Measurements from ENCODE around the gene GSTO2.

The GSTO2 gene

GRCh38 chr10:104337985-104338735 lies 69.2 kb downstream of the GSTO2 start, which contains the start of gene ITPRIP (continued):
- TF ChIP-seq ZNF747 (tag by site-specific recombination; IDR thresholded peaks at IDR 0.05) (no peak), KLF10 (tag by site-specific recombination; IDR thresholded peaks at IDR 0.05) (0 out of 2 replicates have a peak, but pooled peaks have one; percentile 50), ZBTB8A (tag by site-specific recombination; IDR thresholded peaks at IDR 0.05) (peak; percentile 63), ZNF548 (tag by site-specific recombination; IDR thresholded peaks at IDR 0.05) (no peak), MEIS1 (CRISPR knock-in tag; IDR thresholded peaks at IDR 0.05; ENCODE audit: borderline replicate concordance) (no peak), ZNF510 (tag by site-specific recombination; IDR thresholded peaks at IDR 0.05; ENCODE audit: insufficient replicate concordance) (no peak), ZNF837 (tag by site-specific recombination; IDR thresholded peaks at IDR 0.05) (0 out of 2 replicates have a peak, but pooled peaks have one; percentile 44)

- Histone ChIP-seq H3K9me3 (ENCODE audit: control insufficient read depth, insufficient read depth, low read depth, low read length) (no peaks in the 10 kb centered on the region), H3K36me3 (ENCODE audit: control insufficient read depth in 2 of 2, insufficient read depth in 1 of 2, low read length in 2 of 2) (no peaks in the 10 kb centered on the region), H3K4me1 (ENCODE audit: control insufficient read depth, insufficient read depth, low read length) (peaks cover 15% of the 10 kb centered on the region), H3K27ac (ENCODE audit: extremely low read depth, low read depth, low read length) (peak overlapping the region; percentile 98), H3K4me3 (ENCODE audit: low read depth, low read length) (peak overlapping the region; percentile 84)
- CTCF ChIA-PET: interaction anchor here (0.9 to 2.6 kb wide), 5 partner anchors 11 to 50 kb away, joined by 3 to 19 read pairs (median 7); no protein-coding TSS in a partner anchor
- POLR2A ChIA-PET: no interaction called here
- TF ChIP-seq ZNF214 (tag by site-specific recombination; IDR thresholded peaks at IDR 0.05; ENCODE audit: borderline replicate concordance): no peak
- no peak for TF ChIP-seq PRDM4 (tag by site-specific recombination; IDR thresholded peaks at IDR 0.05)
- TF ChIP-seq ZNF398 (tag by site-specific recombination; IDR thresholded peaks at IDR 0.05): peak; percentile 59
- peak; percentile 72 for TF ChIP-seq PATZ1 (tag by site-specific recombination; IDR thresholded peaks at IDR 0.05)
- TF ChIP-seq ZBTB7A (tag by site-specific recombination; IDR thresholded peaks at IDR 0.05; ENCODE audit: low read depth): no peak
- TF ChIP-seq ZNF658 (tag by site-specific recombination; IDR thresholded peaks at IDR 0.05): no peak
- TF ChIP-seq FEZF1 (tag by site-specific recombination; IDR thresholded peaks at IDR 0.05): peak; percentile 20; the same call in 1 of the 2 replicates
- no peak for TF ChIP-seq KLF16 (tag by site-specific recombination; IDR thresholded peaks at IDR 0.05)
- TF ChIP-seq ZBTB48 (tag by site-specific recombination; IDR thresholded peaks at IDR 0.05): peak; percentile 62
- no peak for TF ChIP-seq ZNF354C (tag by site-specific recombination; IDR thresholded peaks at IDR 0.05; ENCODE audit: borderline replicate concordance, low read depth)
- TF ChIP-seq ZNF16 (tag by site-specific recombination; IDR thresholded peaks at IDR 0.05; ENCODE audit: low read depth): no peak
- no peak for TF ChIP-seq HOXC10 (CRISPR knock-in tag; IDR thresholded peaks at IDR 0.05)
- no peak for TF ChIP-seq YY2 (tag by site-specific recombination; IDR thresholded peaks at IDR 0.05)
- TF ChIP-seq ELK4 (IDR thresholded peaks at IDR 0.05; ENCODE audit: borderline replicate concordance, low read depth, low read length): no peak
- TF ChIP-seq ZNF341 (tag by site-specific recombination; IDR thresholded peaks at IDR 0.05; ENCODE audit: low read depth): peak; percentile 79
- no peak for TF ChIP-seq ZNF610 (tag by site-specific recombination; IDR thresholded peaks at IDR 0.05; ENCODE audit: borderline replicate concordance)
- TF ChIP-seq TCF7L2 (IDR thresholded peaks at IDR 0.05; ENCODE audit: borderline replicate concordance, low read depth, low read length): no peak
- TF ChIP-seq ZEB2 (tag by site-specific recombination; IDR thresholded peaks at IDR 0.05): peak; percentile 52
- no peak for TF ChIP-seq ZNF76 (tag by site-specific recombination; IDR thresholded peaks at IDR 0.05; ENCODE audit: borderline replicate concordance, low read depth)
- no peak for TF ChIP-seq ZSCAN18 (tag by site-specific recombination; IDR thresholded peaks at IDR 0.05)
Measured at GRCh38 chr10:104339469-104340110, 70.6 kb downstream of the GSTO2 start.
